Pancreas (tissue), 10 donors: ENCODE measurements around the gene HCFC1. TPM values are rescaled to one million over a fixed set of nuclear protein-coding genes. Genes with fewer than 3 reads are reported as not detected.

Source experiments
- ATAC-seq, 4 donors: fragments of 200-7000 bp; cut with Tn5 transposase; one replicate each; pipeline versions ENCODE4 v1.8.0 to v1.9.1; 2020; ENCODE audit warnings: mild to moderate bottlenecking in 4 of 4, moderate library complexity in 4 of 4
- DNase-seq, 6 donors: peaks; one replicate each; pipeline ENCODE4 v3.0.0-alpha.2; 2020
- FAIRE-seq: peaks from 2 replicates; lab custom pipeline; 2012; peaks lifted over from hg19 to GRCh38; lab: Jason Lieb, UNC
- H3K27ac ChIP-seq, 4 donors: fragments of 200-600 bp; sonication (generic); 1 replicate in 3 of 4; 2 replicates in 1 of 4; pipeline versions ENCODE4 v1.5.0 to v1.8.0; 2020
- H3K27me3 ChIP-seq, 4 donors: fragments of 200-600 bp; one replicate each; pipeline ENCODE4 v1.8.0; 2021
- H3K36me3 ChIP-seq, 3 donors: fragments of 200-600 bp; sonication (generic) in 1 of 3; one replicate each; pipeline versions ENCODE4 v1.5.0 to v1.8.0; 2020 to 2021
- H3K4me1 ChIP-seq, 3 donors: fragments of 200-600 bp; one replicate each; pipeline ENCODE4 v1.8.0; 2021
- H3K4me3 ChIP-seq, 4 donors: fragments of 200-600 bp; sonication (generic) in 2 of 4; one replicate each; pipeline versions ENCODE4 v1.5.0 to v1.8.0; 2020 to 2021
- H3K9me3 ChIP-seq, 4 donors: fragments of 200-600 bp; one replicate each; pipeline ENCODE4 v1.8.0; 2021
- CTCF ChIP-seq, 4 donors: fragments of 200-600 bp; sonication (generic) in 3 of 4; IDR thresholded peaks; one replicate each; pipeline versions ENCODE4 v1.5.0 to v1.8.0; 2021; ENCODE audit warnings: antibody characterized with exemption in 4 of 4
- WGBS, 2 donors: extraction: QIAGEN DNeasy Blood & Tissue Kit; methylation state at CpG; one replicate each; pipeline ENCODE4 v1.1.7; 2013; 5-methylcytosine and 5-hydroxymethylcytosine counted together
- intact Hi-C, 3 donors: fragments of 100-400 bp; cut with DNase I; formaldehyde crosslinking; loops; one replicate each; pipeline versions ENCODE4 v1.11.1 to v1.14.2; 2022
- polyA plus RNA-seq, 2 donors: library from polyadenylated mRNA; stranded (reverse); fragments of 200-250 nt; gene quantifications; one replicate each; pipeline ENCODE4 v1.2.3, GENCODE V29; 2013
- total RNA-seq, 6 donors: library from RNA; stranded (reverse); fragmentation: NEBNext Ultra II Directional in 4 of 6; extraction: Animal tissue kit (Norgen Biotek cat#: 25700) in 4 of 6; gene quantifications; one replicate each; pipeline versions ENCODE4 v1.2.1 to v1.2.4, GENCODE V29; 2021 to 2023
- donor health status: healthy with polysubstance abuse.
- donor health status: DM: no; HTN: no; CAD: no; lungs with moderate emphysema.
- donor health status: DM: no; HTN: no; CAD: no.
- donor health status: control.
- donor health status: control.
- donor health status: Bipolar disorder and iron deficiency.
- donor health status: DM: yes; HTN: yes; CAD: no.
- donor health status: DM: no; HTN: no; CAD: no.
- donor health status: DM: no; HTN: no; CAD: no.
- donor health status: DM: yes; HTN: yes; CAD: no.

The HCFC1 gene
- total and polyA plus RNA-seq, 8 donors = 10.4 to 28.4 (median 16.6) TPM

- ATAC-seq = no peak
- intact Hi-C loops = no loop called here
- no peaks in the 10 kb centered on the region for H3K27me3 ChIP-seq
- DNase-seq = peak in 1 of 6 donors; percentile 68
- no peak for TF ChIP-seq CTCF (IDR thresholded peaks at IDR 0.05)
- FAIRE-seq = no peak
- H3K4me3 ChIP-seq = no peak overlapping the region
- WGBS, 2 donors = 95 to 98% methylated on average over 16 of the region's 16 CpGs
- H3K27ac ChIP-seq = no peak overlapping the region
- H3K9me3 ChIP-seq = no peaks in the 10 kb centered on the region
- H3K36me3 ChIP-seq = peaks cover 0 to 48% (median 14%) of the 10 kb centered on the region in 3 donors
- no peaks in the 10 kb centered on the region for H3K4me1 ChIP-seq
Measured at GRCh38 chrX:153960077-153960476, 11.5 kb downstream of the HCFC1 start.

GRCh38 chrX:153959649-153960048 is 12.0 kb downstream of the HCFC1 start:
- Histone ChIP-seq H3K36me3 (peaks cover 0 to 48% (median 14%) of the 10 kb centered on the region in 3 donors), H3K27me3 (no peaks in the 10 kb centered on the region), H3K9me3 (no peaks in the 10 kb centered on the region), H3K27ac (no peak overlapping the region), H3K4me3 (no peak overlapping the region), H3K4me1 (no peaks in the 10 kb centered on the region)
- peak in 2 of 6 donors; percentile 19 to 69 for DNase-seq
- intact Hi-C loops = loop anchor here in 2 of 3 donors (10.0 kb wide), 2 partner anchors 185 to 195 kb away; partner anchors contain the start of gene PLXNB3 (in 1 of the 2)
- FAIRE-seq = no peak
- whole genome bisulfite sequencing, 2 donors = 89 to 96% methylated on average over 15 of the region's 15 CpGs
- TF ChIP-seq CTCF (IDR thresholded peaks at IDR 0.05) = no peak
- no peak for ATAC-seq

GRCh38 chrX:153958605-153959004 is 13.0 kb downstream of the HCFC1 start:
- H3K9me3 ChIP-seq = no peaks in the 10 kb centered on the region
- WGBS, 2 donors = 93 to 96% methylated on average over 14 of the region's 14 CpGs
- DNase-seq (peak in 2 of 6 donors; percentile 17 to 65), ATAC-seq (no peak), FAIRE-seq (no peak)
- peaks cover 0 to 48% (median 14%) of the 10 kb centered on the region in 3 donors for H3K36me3 ChIP-seq
- intact Hi-C loops = loop anchor here in 2 of 3 donors (10.0 kb wide), 2 partner anchors 184 to 194 kb away; partner anchors contain the start of gene PLXNB3 (in 1 of the 2)
- no peaks in the 10 kb centered on the region for H3K27me3 ChIP-seq
- no peak overlapping the region for H3K4me3 ChIP-seq
- no peak overlapping the region for H3K27ac ChIP-seq
- TF ChIP-seq CTCF (IDR thresholded peaks at IDR 0.05) = no peak
- H3K4me1 ChIP-seq = no peaks in the 10 kb centered on the region

GRCh38 chrX:153957224-153957623 is 14.4 kb downstream of the HCFC1 start:
- WGBS, 2 donors = 91 to 93% methylated on average over 17 of the region's 17 CpGs
- Histone ChIP-seq H3K27ac (no peak overlapping the region), H3K9me3 (no peaks in the 10 kb centered on the region), H3K27me3 (peaks cover 0 to 4% (median 0%) of the 10 kb centered on the region in 4 donors), H3K4me3 (no peak overlapping the region), H3K36me3 (peaks cover 0 to 53% (median 18%) of the 10 kb centered on the region in 3 donors), H3K4me1 (no peaks in the 10 kb centered on the region)
- FAIRE-seq (no peak), ATAC-seq (no peak), DNase-seq (peak in 3 of 6 donors; percentile 22 to 60 (median 51))
- TF ChIP-seq CTCF (IDR thresholded peaks at IDR 0.05) = no peak
- intact Hi-C loops = loop anchor here in 2 of 3 donors (10.0 kb wide), 2 partner anchors 182 to 192 kb away; partner anchors contain the start of gene PLXNB3 (in 1 of the 2)
